ENCODE data around the gene ZSCAN16. TPM values are rescaled to one million over a fixed set of nuclear protein-coding genes. Genes with fewer than 3 reads are reported as not detected.
"Not testable (repeated sequence)": the region's sequence is repeated elsewhere in the genome, so short reads cannot be mapped to it uniquely, and the experiment has no call there.

The ZSCAN16 gene
- 3.5 TPM for total RNA-seq

DNA sequence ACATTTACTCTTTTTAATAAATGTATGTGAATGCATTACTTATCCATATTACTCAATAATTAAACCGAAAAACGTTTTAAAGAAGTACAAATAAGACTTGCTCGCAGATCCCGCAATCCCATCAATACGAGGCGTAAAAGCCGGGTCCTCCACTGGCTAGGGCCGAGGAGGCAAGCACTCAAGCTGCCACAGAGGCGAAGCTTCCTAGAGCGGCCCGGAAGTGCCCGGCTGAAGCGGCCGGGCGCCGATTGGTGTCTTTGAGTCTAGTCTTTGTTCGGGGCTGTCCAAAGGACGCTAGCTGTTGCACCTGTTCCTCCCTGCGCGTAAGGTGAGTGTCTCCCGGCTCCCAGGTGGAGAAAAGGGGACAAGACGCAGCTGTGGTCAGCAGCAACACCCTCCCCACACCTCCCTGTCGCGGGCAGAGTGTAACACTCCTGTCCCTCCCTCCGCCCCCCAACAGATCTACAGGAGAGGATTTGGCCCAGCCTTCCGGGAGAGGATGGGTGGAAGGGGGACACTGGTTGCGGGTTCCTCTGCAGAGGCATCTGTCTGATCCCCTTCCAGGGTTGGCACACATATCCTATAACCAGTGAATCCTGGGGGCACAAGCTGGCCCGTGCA is at the start of gene ZSCAN16:
TSS of gene ZSCAN16 (plus strand) at position 260 of the 621 bp plus-strand sequence. CDS start 835 bp downstream, outside the sequence.
- peak; percentile 88 for DNase-seq

- DNase-seq, result no peak
Observed at GRCh38 chr6:28078050-28078449, 46.4 kb upstream of the ZSCAN16 start.

DNA sequence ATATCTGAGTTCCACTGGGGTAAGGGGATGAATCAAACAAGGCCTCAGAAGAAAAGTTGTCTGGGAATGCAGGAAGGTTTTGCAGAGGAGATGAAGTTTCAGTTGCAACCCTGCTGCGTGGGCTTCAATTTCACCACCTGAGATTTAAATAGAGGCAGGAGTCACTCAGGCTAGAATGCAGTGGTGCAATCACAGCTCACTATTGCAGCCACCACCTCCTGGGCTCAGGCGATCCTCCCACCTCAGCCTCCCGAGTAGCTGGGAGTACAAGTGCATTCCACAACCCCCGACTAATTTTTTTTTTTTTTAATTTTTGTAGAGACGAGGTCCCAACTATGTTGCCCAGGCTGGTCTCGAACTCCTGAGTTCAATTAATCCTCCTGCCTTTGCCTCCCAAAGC is 45.6 kb upstream of the ZSCAN16 start:
- DNase-seq, result no peak

- not testable (repeated sequence) for DNase-seq
Observed at GRCh38 chr6:28080381-28080630, 44.1 kb upstream of the ZSCAN16 start, which contains the start of gene ZNF165. Gene ZNF165 (plus strand): TSS chr6:28080568. CDS start chr6:28085481, 4,913 bp downstream.

DNA sequence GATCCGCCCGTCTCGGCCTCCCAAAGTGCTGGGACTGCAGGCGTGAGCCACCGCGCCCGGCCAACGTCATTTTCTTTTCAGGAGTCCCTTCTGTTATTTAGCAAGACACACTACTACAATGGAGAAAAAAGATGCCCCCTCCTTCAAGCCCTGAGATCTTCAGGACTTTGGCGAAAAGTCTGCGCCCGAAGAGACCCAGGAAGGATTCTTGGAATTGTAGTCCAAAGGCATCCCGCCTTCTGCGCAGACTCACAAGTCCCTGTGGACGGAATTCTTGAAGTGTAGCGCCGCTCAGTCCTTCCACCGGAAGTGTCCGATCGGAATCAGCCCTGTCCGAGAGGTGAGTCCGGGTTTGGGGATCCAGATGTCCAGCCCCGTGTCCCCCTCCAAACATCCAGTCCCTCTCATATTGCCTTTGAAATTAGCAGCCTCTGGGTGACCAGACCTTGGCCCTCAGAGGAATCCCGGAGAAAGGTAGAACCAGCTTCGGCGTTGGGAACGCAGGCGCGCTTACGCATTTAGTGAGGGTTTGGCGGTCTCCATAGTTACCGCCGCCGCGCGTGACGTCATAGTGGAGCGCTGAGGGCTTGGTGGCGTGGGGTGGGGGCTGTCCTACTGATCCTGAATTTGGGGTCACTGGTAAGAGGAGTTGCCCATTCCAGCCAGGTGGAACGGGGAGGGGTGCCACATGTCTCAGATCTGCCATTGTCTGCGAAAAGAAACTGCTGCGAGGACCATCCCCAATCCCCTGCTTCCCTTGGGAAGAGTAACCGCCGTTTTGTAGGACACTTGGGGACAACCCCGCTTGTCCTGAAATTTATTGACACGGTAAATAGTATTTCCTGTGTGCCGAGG is 43.6 kb upstream of the ZSCAN16 start:
- peak; percentile 98 for DNase-seq

- no peak for DNase-seq
Observed at GRCh38 chr6:28081486-28081751, 43.0 kb upstream of the ZSCAN16 start.

DNA sequence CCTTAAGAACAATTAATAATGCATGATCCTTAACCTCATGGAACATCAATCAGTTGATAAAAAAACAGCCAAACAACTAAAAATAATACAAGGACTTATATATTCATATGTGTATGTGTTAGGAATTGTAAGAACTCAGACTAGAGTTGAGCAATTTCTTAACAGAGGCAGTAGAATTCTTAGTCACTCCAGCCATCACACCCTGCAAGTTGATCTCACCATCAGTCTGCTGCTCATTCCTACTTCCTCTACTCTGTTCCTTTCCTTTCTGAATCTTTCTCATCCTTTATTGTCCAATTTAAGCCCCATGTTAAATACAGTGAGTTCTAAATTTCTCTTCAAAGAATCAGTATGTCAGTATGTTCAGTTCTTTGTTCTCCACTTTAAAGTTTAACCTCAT is 41.5 kb upstream of the ZSCAN16 start:
- no peak for DNase-seq

GRCh38 chr6:28089054-28089453 is 35.4 kb upstream of the ZSCAN16 start:
- DNase-seq, result no peak

DNA sequence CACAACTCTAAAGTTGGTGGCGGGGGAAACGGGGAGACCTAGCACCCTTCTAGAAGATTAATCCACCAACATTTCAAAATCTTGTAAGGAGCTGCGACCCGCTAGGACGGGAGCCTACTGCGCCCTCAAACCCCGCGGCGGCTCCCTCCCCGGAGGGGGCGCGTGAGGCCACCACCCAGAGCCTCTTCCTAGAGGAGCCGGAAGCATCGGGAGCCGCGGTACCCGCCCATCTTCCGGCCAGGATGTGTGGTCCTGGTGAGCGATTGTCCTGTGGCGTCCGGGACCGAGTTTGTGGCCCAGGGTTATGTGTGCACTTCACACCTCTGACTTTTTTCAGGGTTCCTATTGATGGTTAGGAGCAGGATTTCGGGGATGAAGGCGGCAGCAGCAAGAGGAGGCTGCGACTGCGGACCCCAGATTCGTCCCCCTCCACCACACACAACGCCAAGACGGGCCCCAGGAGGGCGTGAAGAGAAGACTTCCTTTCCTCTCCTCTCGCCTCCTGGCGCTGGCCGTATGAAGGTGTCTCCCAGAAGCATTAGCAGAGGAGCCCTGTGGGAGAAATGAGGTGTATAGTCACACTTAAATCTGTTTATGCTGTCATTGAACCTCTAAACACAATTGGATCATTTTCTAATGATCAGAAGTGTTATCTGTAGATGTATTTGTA is 33.4 kb upstream of the ZSCAN16 start:
- DNase-seq, result peak; percentile 45

DNA sequence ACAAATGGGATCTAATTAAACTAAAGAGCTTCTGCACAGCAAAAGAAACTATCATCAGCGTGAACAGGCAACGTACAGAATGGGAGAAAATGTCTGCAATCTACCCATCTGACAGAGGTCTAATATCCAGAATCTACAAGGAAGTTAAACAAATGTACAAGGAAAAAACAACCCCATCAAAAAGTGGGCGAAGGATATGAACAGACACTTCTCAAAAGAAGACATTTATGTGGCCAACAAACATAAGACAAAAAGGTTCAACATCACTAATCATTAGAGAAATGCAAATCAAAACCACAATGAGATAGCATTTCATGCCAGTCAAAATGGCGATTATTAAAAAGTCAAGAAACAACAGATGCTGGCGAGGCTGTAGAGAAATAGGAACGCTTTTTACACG is 22.2 kb upstream of the ZSCAN16 start:
- not testable (repeated sequence) for DNase-seq

DNA sequence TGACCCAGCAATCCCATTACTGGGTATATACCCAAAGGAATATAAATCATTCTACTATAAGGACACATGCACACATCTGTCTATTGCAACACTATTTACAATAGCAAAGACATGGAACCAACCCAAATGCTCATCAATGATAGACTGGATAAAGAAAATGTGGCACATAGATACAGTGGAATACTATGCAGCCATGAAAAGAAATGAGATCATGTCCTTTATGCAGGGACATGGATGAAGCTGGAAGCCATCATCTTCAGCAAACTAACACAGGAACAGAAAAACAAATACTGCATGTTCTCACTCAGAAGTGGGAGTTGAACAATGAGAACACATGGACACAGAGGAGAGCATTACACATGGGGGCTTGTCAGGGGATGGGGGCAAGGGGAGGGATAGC is 21.7 kb upstream of the ZSCAN16 start:
- not testable (repeated sequence) for DNase-seq

DNA sequence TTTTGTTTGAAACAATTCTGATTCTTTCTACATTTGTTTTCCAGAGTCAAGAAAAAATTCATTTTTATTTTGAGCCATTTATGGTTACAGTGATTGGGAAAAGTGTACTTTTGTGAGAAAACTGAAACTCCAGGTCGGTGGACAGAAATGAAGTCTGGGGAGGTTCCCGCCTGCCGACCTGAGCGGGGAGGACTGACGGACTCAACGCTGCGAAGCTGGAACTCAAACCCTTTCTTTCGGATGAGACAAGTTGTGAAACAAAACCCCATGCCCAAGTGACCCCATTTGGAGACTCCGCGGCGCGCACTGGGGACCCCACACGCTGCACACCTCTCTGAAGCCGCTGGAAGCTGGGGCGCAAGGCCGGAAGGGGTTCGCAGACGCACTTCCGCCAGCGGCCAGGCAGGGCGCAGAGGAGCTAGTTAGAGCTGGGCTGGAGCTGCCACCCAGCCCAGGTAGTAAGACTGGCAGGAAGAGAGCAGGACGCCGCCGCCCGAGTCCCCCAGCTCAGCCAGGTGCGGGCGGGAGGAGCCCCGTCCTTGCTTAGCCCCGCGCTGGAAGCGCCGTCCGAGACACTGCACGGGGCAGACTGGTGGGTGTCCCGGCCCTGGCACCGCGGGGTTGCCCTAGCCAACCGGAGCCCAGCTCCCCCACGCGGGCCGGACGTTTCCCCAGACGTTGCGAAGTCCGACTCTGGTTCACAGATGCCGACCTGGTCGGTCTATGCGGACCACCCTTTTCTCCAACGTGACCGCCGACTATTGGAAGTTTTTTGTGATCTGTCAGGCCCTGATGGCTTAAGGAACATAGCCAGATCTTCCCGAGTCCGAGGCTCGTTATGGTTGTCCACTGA is 19.8 kb upstream of the ZSCAN16 start:
- peak; percentile 89 for DNase-seq

DNA sequence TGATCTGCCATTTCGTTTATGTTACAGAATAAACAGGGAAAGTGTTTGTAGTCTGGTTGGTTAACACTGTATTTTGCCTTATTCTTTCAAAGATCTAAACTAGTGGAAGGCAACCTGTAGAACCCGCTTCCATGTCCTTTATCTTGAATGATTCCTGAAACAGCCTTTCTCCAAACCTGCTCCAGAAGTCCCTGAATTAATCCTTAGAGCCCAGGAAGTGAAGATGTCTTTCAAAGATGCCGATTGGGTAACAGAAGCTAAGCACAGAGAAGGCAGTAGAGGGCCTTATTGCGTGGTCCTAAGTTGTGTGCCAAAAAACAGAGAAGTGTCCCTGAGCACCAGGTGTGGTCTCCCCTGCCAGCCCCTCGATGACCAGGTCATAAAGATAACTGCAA is 19.2 kb upstream of the ZSCAN16 start:
- no peak for DNase-seq

- no peak for DNase-seq
Observed at GRCh38 chr6:28107506-28107905, 16.9 kb upstream of the ZSCAN16 start.

DNA sequence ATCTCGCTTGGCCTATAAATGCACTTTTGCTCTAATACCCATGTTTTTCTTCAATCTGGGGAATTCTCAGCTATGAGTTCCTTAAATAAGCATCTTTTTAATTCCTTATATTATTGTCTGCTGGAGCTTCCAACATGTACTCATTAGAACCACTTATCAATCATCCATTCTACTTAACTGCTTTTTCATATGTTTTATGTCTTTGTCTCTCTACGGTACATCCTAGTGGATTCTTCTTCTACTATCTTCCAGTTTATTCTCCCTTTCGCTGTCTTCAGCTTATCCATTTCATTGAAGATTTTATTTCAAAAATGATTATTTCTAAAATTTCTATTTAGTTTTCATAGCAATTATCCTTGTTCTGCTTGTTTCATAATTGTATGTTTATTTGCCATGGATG is 12.4 kb upstream of the ZSCAN16 start:
- no peak for DNase-seq

DNA sequence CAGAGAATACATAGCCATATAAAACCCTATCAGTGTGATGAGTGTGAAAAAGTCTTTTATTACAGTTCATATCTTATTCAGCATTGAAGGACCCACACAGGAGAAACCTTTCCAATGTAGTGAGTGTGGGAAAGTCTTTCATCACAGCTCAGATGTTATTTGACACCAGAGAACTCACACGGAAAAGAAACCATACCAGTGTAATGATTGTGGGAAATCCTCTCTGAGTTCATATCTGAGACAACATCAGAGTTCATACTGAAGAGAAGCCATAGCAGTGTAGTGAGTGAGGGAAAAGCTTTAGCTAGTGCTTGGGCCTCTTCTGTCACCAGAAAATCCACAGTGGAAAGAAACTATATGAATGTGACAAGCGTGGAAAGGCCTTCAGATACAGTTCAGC is 8.6 kb upstream of the ZSCAN16 start:
- no peak for DNase-seq

DNA sequence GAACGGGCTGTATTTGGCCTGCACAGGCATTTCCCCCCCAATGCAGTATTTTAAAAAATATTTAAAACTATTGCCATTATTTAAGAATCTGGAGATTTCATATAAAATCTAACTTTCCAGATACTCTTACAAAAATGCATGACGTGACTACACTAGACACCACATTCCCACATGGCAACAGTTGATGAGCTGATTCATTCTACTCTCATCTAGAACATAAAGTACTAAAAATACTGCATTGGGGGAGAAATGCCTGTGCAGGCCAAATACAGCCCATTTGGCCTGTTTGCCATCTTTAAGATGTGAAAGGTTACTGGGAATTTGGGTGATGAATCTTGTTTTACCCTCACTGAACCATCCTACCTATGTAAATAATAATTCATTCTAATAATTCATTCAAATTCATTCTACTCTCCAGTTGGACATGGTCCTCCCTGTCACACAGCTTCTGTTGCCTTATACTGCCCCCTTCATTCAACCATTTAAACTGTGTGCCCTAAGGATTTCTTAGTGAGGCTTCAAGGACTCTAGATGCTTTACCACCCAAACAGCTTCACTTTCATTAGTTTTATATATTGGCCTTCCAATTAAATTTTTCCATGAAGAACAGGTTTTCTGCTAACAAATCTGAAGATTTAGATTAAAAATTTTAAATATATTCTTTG is 6.9 kb upstream of the ZSCAN16 start:
- DNase-seq, result no peak

GRCh38 chr6:28118217-28118616 is 6.2 kb upstream of the ZSCAN16 start:
- no peak for DNase-seq

- no peak for DNase-seq
Observed at GRCh38 chr6:28121876-28122275, 2.5 kb upstream of the ZSCAN16 start.

- not testable (repeated sequence) for DNase-seq
Observed at GRCh38 chr6:28122283-28122682, 2.1 kb upstream of the ZSCAN16 start.

GRCh38 chr6:28124971-28125353 is 553 bp downstream of the ZSCAN16 start:
- no peak for DNase-seq

DNA sequence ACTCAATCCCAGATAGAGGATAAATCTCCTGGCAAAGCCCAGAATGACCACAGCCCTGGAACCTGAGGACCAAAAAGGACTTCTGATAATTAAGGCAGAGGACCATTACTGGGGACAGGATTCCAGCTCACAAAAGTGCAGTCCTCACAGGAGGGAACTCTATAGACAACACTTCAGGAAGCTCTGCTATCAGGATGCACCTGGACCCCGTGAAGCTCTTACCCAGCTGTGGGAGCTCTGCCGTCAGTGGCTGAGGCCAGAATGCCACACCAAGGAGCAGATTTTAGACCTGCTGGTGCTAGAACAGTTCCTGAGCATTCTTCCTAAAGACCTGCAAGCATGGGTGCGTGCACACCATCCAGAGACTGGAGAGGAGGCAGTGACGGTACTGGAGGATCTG is 992 bp downstream of the ZSCAN16 start:
- DNase-seq, result no peak

All from tongue (tissue), 2 donors.